Psoas muscle (tissue), 8 donors: ENCODE data around the gene MPC1L. TPM values are rescaled to one million over a fixed set of nuclear protein-coding genes. Genes with fewer than 3 reads are reported as not detected.
"Not testable (repeated sequence)": the region's sequence is repeated elsewhere in the genome, so short reads cannot be mapped to it uniquely, and the experiment has no call there.

Experiments used
- ATAC-seq, 4 donors: fragments of 200-7000 bp; cut with Tn5 transposase; one replicate each; pipeline ENCODE4 v1.9.1; 2020; ENCODE audit warnings: moderate library complexity in 3 of 4, mild to moderate bottlenecking in 2 of 4
- DNase-seq, 2 donors: peaks; one replicate each; pipeline ENCODE4 v3.0.0-alpha.2; 2020
- H3K27ac ChIP-seq: fragments of 200-600 bp; one replicate; pipeline ENCODE4 v1.8.0; 2022
- H3K27me3 ChIP-seq, 3 donors: fragments of 200-600 bp in 1 of 3; one replicate each; pipeline versions ENCODE4 v1.6.1 to v1.8.0; 2013 to 2022; ENCODE audit warnings: low read length in 2 of 3, mild to moderate bottlenecking in 2 of 3, moderate library complexity in 1 of 3; ENCODE audit not compliant: insufficient read depth in 3 of 3
- H3K36me3 ChIP-seq, 2 donors: fragments of 200-600 bp in 1 of 2; one replicate each; pipeline versions ENCODE4 v1.6.1 to v1.8.0; 2013 to 2022; ENCODE audit warnings: low read depth in 1 of 2, mild to moderate bottlenecking in 1 of 2, moderate library complexity in 1 of 2; ENCODE audit not compliant: insufficient read depth in 1 of 2
- H3K4me1 ChIP-seq: fragments of 200-600 bp; one replicate; pipeline ENCODE4 v1.8.0; 2022
- H3K4me3 ChIP-seq: fragments of 200-600 bp; one replicate; pipeline ENCODE4 v1.8.0; 2022; ENCODE audit warnings: mild to moderate bottlenecking
- H3K9me3 ChIP-seq: fragments of 200-600 bp; one replicate; pipeline ENCODE4 v1.8.0; 2022
- CTCF ChIP-seq: fragments of 200-600 bp; IDR thresholded peaks from one replicate; pipeline ENCODE4 v1.8.0; 2022; ENCODE audit warnings: antibody characterized with exemption
- WGBS, 3 donors: extraction: QIAGEN DNeasy Blood & Tissue Kit; methylation state at CpG; one replicate each; pipeline versions ENCODE4 v1.1.6 to v1.1.7; 2013; 5-methylcytosine and 5-hydroxymethylcytosine counted together
- intact Hi-C, 2 donors: fragments of 100-400 bp; cut with DNase I; formaldehyde crosslinking; loops; one replicate each; pipeline versions ENCODE4 v1.11.0 to v1.14.2; 2022
- polyA plus RNA-seq, 3 donors: library from polyadenylated mRNA; stranded (reverse); fragments of 200-250 nt; gene quantifications; one replicate each; pipeline ENCODE4 v1.2.3, GENCODE V29; 2013
- total RNA-seq, 4 donors: library from RNA; stranded (reverse); fragmentation: NEBNext Ultra II Directional in 2 of 4; extraction: Animal tissue kit (Norgen Biotek cat#: 25700) in 2 of 4; gene quantifications; one replicate each; pipeline versions ENCODE4 v1.2.1 to v1.2.4, GENCODE V29; 2021 to 2023
- donor health status: healthy with polysubstance abuse.
- donor health status: DM: no; HTN: no; CAD: no; lungs with moderate emphysema.
- donor health status: Bipolar disorder and iron deficiency.
- donor health status: healthy.
- donor health status: DM: yes; HTN: yes; CAD: no.
- donor health status: DM: no; HTN: no; CAD: no.
- donor health status: DM: no; HTN: no; CAD: no.
- donor health status: DM: yes; HTN: yes; CAD: no.

Gene MPC1L
- total and polyA plus RNA-seq, 7 donors = not detected

GRCh38 chrX:40582811-40583210 lies 40.4 kb upstream of the MPC1L start:
- Histone ChIP-seq H3K4me1 (peaks cover 13% of the 10 kb centered on the region), H3K36me3 (no peaks in the 10 kb centered on the region), H3K9me3 (no peaks in the 10 kb centered on the region), H3K27me3 (peaks cover 0 to 56% (median 0%) of the 10 kb centered on the region in 3 donors), H3K4me3 (no peak overlapping the region), H3K27ac (no peak overlapping the region)
- WGBS, 3 donors = 62 to 73% (median 71%) methylated on average over 2 of the region's 2 CpGs
- intact Hi-C loops = no loop called here
- DNase-seq (no peak), ATAC-seq (no peak)
- TF ChIP-seq CTCF = no peak

GRCh38 chrX:40587623-40588022 lies 35.6 kb upstream of the MPC1L start:
- ATAC-seq, DNase-seq, H3K9me3 ChIP-seq, H3K27ac ChIP-seq, intact Hi-C loops, H3K4me3 ChIP-seq, H3K4me1 ChIP-seq: not testable (repeated sequence)
- 74 to 100% (median 75%) methylated on average over 1 of the region's 1 CpG for WGBS, 3 donors
- Histone ChIP-seq H3K27me3 (peaks cover 0 to 37% (median 0%) of the 10 kb centered on the region in 3 donors), H3K36me3 (peaks cover 2 to 36% of the 10 kb centered on the region in 2 donors)

- H3K9me3 ChIP-seq, ATAC-seq, DNase-seq, H3K4me1 ChIP-seq, intact Hi-C loops, H3K4me3 ChIP-seq, H3K27ac ChIP-seq: not testable (repeated sequence)
- Histone ChIP-seq H3K27me3 (peaks cover 0 to 25% (median 0%) of the 10 kb centered on the region in 3 donors), H3K36me3 (peaks cover 2 to 50% of the 10 kb centered on the region in 2 donors)
- 88 to 96% (median 93%) methylated on average over 6 of the region's 6 CpGs for WGBS, 3 donors
These were observed 33.5 kb upstream of the MPC1L start for GRCh38 chrX:40589616-40590321.

- Histone ChIP-seq H3K36me3 (peaks cover 0 to 53% of the 10 kb centered on the region in 2 donors), H3K4me3 (no peak overlapping the region), H3K27ac (no peak overlapping the region), H3K27me3 (peaks cover 0 to 24% (median 0%) of the 10 kb centered on the region in 3 donors), H3K9me3 (no peaks in the 10 kb centered on the region), H3K4me1 (no peaks in the 10 kb centered on the region)
- no peak for ATAC-seq
- 84 to 96% (median 94%) methylated on average over 6 of the region's 6 CpGs for WGBS, 3 donors
- intact Hi-C loops = no loop called here
- TF ChIP-seq CTCF = no peak
- DNase-seq = no peak
These were observed 19.8 kb upstream of the MPC1L start for GRCh38 chrX:40603446-40603845.

GRCh38 chrX:40607381-40607780 lies 15.8 kb upstream of the MPC1L start:
- no peak for TF ChIP-seq CTCF
- Histone ChIP-seq H3K4me3 (no peak overlapping the region), H3K36me3 (peaks cover 0 to 16% of the 10 kb centered on the region in 2 donors), H3K9me3 (no peaks in the 10 kb centered on the region), H3K27me3 (peaks cover 0 to 24% (median 0%) of the 10 kb centered on the region in 3 donors), H3K27ac (no peak overlapping the region), H3K4me1 (no peaks in the 10 kb centered on the region)
- no peak for ATAC-seq
- intact Hi-C loops = no loop called here
- no peak for DNase-seq
- 86 to 94% (median 94%) methylated on average over 3 of the region's 3 CpGs for WGBS, 3 donors
